Astrocyte (in vitro differentiated cells and primary cell): ENCODE measurements around the gene NEURL2.

Source experiments
- EZH2 ChIP-seq: IDR thresholded peaks from 2 replicates; pipeline ENCODE4 v1.6.1; 2012; ENCODE audit warnings: mild to moderate bottlenecking, low read length, inconsistent platforms; ENCODE audit not compliant: insufficient read depth
- TF ChIP-seq, protein P1 (sequence below): IDR thresholded peaks from 2 replicates; pipeline ENCODE4 v1.5.1; 2011; ENCODE audit warnings: low read depth, mild to moderate bottlenecking, inconsistent platforms, low read length, moderate library complexity; ENCODE audit not compliant: insufficient read depth

DNA sequence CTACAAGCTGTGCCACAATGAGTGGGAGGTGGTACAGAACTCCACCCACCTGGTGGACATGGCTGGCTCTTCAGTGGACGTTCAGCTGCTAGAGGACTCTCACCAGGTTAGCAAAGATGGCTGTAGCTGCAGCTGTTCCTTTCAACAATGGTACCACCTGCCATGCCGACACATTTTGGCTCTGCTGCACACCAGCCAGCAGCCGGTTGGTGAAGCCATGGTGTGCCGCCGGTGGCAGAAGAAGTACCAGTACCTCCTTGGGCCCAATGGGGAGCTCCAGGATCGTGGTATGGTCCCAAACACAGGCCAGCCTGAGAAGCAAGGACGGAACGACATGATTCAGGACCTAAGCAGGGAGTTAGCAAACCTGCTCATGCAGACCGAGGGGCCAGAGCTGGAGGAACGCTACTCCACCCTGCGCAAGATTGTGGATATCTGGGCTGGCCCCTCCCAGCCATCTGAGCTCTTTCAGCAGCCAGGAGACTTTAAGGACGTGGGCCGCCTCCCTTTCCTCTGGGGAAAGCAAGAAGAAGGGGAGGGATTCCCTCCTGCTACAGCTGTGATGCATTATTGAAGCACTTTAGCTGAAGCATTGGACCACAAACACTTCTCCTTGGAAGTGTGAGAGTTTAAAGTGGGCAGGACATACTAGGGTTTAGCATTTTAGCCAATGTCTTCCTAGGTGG is 12.8 kb downstream of the NEURL2 start:
- TF ChIP-seq, protein P1, sequence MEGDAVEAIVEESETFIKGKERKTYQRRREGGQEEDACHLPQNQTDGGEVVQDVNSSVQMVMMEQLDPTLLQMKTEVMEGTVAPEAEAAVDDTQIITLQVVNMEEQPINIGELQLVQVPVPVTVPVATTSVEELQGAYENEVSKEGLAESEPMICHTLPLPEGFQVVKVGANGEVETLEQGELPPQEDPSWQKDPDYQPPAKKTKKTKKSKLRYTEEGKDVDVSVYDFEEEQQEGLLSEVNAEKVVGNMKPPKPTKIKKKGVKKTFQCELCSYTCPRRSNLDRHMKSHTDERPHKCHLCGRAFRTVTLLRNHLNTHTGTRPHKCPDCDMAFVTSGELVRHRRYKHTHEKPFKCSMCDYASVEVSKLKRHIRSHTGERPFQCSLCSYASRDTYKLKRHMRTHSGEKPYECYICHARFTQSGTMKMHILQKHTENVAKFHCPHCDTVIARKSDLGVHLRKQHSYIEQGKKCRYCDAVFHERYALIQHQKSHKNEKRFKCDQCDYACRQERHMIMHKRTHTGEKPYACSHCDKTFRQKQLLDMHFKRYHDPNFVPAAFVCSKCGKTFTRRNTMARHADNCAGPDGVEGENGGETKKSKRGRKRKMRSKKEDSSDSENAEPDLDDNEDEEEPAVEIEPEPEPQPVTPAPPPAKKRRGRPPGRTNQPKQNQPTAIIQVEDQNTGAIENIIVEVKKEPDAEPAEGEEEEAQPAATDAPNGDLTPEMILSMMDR = no peak
- TF ChIP-seq EZH2 = no peak
